ENCODE measurements around the gene EIF4EBP3.

- no peak for TF ChIP-seq ZNF431 (CRISPR knock-in tag; IDR thresholded peaks at IDR 0.05)
- TF ChIP-seq JUNB (CRISPR knock-in tag; conservative IDR thresholded peaks at IDR 0.05) = no peak
- no peak for TF ChIP-seq ZBTB33 (CRISPR knock-in tag; IDR thresholded peaks at IDR 0.05)
- TF ChIP-seq SREBF2 (CRISPR knock-in tag; IDR thresholded peaks at IDR 0.05) = no peak
- TF ChIP-seq ZNF174 (CRISPR knock-in tag; IDR thresholded peaks at IDR 0.05) = no peak
- no peak for TF ChIP-seq NRF1 (conservative IDR thresholded peaks at IDR 0.05 in 1 of 2, IDR thresholded peaks at IDR 0.05 in 1 of 2)
- no peak for TF ChIP-seq SP1 (CRISPR knock-in tag; IDR thresholded peaks at IDR 0.05)
- no peak for TF ChIP-seq USF1 (CRISPR knock-in tag; IDR thresholded peaks at IDR 0.05)
- TF ChIP-seq CEBPB (tag; IDR thresholded peaks at IDR 0.05) = no peak
- TF ChIP-seq CTCF (IDR thresholded peaks at IDR 0.05 in 2 of 3, conservative IDR thresholded peaks at IDR 0.05 in 1 of 3; ENCODE audit: insufficient read depth in 2 of 3, low read depth in 1 of 3, low read length in 3 of 3) = no peak
- no peak for TF ChIP-seq SP2 (IDR thresholded peaks at IDR 0.05; ENCODE audit: extremely low read depth, low read depth, low read length, poor library complexity, severe bottlenecking)
- TF ChIP-seq ZNF121 (CRISPR knock-in tag; conservative IDR thresholded peaks at IDR 0.05) = no peak
- no peak for TF ChIP-seq ZBTB40 (IDR thresholded peaks at IDR 0.05)
- TF ChIP-seq ZBTB40 (CRISPR knock-in tag; IDR thresholded peaks at IDR 0.05) = no peak
- no peak for TF ChIP-seq NFATC3 (IDR thresholded peaks at IDR 0.05)
Observed at GRCh38 chr5:140569197-140569596, 21.7 kb downstream of the EIF4EBP3 start.
